Amniotic epithelial cell (primary cell): Measurements from ENCODE around the gene METRNL.
"Not testable (repeated sequence)": the region's sequence is repeated elsewhere in the genome, so short reads cannot be mapped to it uniquely, and the experiment has no call there.

Experiments used
- DNase-seq: peaks from one replicate; pipeline ENCODE4 v3.0.0-alpha.2; 2010; ENCODE audit warnings: low read depth

METRNL gene

GRCh38 chr17:83123896-83124801 is 44.7 kb downstream of the METRNL start:
- DNase-seq, result no peak

- no peak for DNase-seq
These were observed 45.6 kb downstream of the METRNL start for GRCh38 chr17:83124871-83125514.

- DNase-seq, result no peak
These were observed 46.3 kb downstream of the METRNL start for GRCh38 chr17:83125515-83126274.

GRCh38 chr17:83126275-83126811 is 46.9 kb downstream of the METRNL start:
- DNase-seq, result no peak

GRCh38 chr17:83127431-83128160 is 48.2 kb downstream of the METRNL start:
- DNase-seq, result no peak

GRCh38 chr17:83128306-83129240 is 49.2 kb downstream of the METRNL start:
- no peak for DNase-seq

GRCh38 chr17:83129676-83130075 is 50.3 kb downstream of the METRNL start:
- DNase-seq, result no peak

- DNase-seq, result no peak
These were observed 52.1 kb downstream of the METRNL start for GRCh38 chr17:83131401-83132011.

- DNase-seq, result no peak
These were observed 53.1 kb downstream of the METRNL start for GRCh38 chr17:83132251-83133081.

GRCh38 chr17:83133302-83134121 is 54.1 kb downstream of the METRNL start:
- DNase-seq, result no peak

GRCh38 chr17:83134456-83134855 is 55.0 kb downstream of the METRNL start:
- DNase-seq, result not testable (repeated sequence)

GRCh38 chr17:83135692-83136091 is 56.3 kb downstream of the METRNL start:
- DNase-seq, result no peak

GRCh38 chr17:83136156-83136555 is 56.7 kb downstream of the METRNL start:
- DNase-seq, result no peak

- no peak for DNase-seq
These were observed 57.5 kb downstream of the METRNL start for GRCh38 chr17:83136931-83137330.

GRCh38 chr17:83137523-83137922 is 58.1 kb downstream of the METRNL start:
- DNase-seq, result no peak

GRCh38 chr17:83138820-83139219 is 59.4 kb downstream of the METRNL start:
- DNase-seq, result no peak

GRCh38 chr17:83139541-83140248 is 60.3 kb downstream of the METRNL start:
- DNase-seq, result not testable (repeated sequence)

GRCh38 chr17:83140249-83140566 is 60.8 kb downstream of the METRNL start:
- not testable (repeated sequence) for DNase-seq
